HuH-7.5 (cell line): ENCODE data around the gene FOXN4.

ENCODE experiments used
- DNase-seq: peaks from one replicate; pipeline ENCODE4 v3.0.0; 2011; ENCODE audit warnings: low spot score

FOXN4 gene

DNA sequence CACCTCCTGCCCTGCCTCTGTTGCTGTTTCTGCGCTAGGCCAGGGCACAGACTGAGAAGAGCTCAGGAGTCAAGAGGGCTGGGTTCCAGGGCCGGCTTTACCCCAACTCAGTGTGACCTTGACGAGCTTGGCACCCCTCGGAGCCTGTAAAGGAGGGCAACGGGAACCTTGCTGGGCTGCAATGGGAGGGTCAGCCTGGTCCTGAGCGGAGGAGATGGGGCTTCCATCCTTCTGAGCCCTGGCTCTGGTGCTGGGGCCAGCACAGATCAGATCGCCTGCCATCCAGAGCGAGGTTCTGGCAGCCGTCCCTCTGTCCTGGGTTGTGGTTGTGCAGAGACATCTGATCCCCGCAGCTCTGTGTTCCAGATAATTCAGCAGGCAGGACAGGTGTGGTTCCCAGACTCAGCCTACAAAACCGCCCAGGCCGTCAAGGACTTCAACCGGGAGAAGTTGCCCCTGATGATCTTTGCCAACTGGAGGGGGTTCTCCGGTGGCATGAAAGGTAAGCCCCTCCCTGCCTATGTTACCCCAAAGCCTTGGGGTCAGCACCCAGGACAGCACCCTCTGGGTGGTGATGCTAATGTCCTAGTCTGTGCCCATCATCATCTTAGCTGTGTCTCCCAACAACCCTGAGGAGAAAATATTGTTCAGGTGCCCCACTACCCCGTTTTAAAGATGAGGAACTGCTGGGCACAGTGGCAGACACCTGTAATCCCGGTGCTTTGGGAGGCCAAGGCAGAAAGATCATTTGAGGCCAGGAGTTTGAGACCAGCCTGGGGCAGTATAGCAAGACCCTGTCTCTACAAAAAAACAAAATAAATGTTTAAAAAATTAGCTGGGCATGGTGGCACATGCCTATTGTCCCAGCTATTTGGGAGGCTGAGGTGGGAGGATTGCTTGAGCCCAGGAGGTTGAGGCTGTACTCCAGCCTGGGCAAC lies 50.2 kb downstream of the FOXN4 start:
- DNase-seq = no peak

DNA sequence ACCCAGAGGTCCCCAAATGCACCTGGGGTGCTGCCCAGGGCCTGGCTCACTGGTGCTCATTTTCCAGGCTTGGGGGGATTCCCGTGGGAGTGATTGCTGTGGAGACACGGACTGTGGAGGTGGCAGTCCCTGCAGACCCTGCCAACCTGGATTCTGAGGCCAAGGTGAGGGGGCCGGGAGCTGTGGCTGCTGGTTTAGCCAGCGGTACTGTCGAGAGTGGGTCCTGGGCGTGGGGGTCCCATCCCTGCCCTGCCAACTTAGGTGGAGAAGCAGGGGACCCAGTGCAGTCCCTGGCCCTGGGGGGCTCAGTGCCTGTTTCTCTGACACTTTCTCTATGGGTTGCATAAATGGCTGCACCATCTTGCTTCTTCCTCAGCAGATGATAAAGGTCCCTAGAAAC lies 50.9 kb downstream of the FOXN4 start:
- no peak for DNase-seq

DNA sequence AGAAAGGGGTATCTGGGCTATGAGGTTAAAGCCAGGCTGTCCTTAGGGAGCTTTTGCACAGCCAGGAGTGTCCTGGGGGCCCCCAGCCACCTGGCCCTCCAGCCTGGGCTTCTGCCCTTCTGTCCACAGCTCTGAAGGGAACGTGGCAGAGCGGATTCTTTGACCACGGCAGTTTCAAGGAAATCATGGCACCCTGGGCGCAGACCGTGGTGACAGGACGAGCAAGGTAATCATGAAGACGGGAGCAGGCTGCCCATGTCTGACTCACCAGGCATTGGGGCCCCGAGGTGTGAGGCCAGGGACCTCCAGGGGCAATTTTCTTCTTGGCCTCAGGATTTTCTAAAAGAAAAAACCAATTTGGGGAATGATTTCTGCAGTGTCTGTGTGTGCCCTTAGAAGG lies 53.1 kb downstream of the FOXN4 start:
- DNase-seq = no peak

DNA sequence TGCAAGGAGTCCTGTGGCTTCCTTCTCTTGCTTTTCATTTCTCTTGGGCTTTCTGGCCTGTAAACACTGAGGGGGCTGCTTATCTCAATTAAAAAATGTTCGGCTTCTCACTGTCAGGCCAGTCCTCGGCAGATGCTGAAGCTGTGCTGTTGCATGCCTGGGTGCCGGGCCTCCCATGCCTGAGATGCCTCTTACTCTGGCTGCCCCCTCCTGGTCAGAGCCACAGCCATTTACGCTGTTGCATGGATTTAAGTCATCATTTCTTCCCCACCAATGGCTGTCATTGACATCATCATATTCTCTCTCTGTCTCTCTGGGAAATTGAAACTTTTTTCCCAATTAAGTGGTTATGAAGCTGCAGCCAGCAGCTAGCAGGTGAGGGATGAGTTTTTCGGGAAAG lies 53.7 kb downstream of the FOXN4 start:
- DNase-seq = no peak

DNA sequence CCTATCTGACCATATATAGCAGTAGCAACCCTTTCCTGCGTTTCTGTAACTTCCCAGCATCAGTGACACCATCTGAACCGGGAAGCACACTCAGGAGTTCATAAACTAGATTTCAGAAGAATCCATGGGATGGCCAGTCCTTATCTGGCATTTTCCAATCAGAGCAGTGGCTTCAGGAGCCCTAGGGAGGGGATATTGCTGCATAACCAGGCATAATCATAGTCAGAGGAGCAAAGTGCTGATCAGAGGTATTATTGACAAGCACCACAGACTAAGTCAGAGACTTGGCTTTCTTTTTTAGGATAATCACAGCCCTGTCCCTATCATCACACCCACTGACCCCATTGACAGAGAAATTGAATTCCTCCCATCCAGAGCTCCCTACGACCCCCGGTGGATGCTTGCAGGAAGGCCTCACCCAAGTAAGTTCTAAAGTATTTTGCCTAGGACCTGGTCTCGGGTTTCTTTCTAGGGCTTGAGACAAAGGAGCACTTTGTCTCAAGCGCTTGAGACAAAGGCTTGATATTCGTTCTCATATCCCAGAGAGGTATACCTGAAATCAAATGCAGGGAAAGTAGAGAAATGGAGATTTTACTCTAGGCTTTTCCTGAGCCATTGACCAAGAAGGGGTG lies 55.1 kb downstream of the FOXN4 start:
- DNase-seq = no peak

DNA sequence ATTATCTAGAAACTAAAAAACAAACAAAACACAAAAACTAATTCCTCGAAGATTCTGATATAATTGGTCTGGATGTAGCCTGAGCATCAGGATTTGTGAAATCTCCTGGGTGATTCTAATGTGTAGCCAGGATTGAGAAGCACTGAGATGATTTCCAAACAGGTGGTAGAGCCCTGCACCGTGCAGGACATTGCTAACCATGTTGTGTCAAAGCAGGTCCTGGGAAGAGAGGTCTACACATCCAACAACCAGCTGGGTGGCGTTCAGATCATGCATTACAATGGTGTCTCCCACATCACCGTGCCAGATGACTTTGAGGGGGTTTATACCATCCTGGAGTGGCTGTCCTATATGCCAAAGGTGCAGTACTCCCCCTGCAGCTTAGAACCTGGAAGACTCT lies 56.3 kb downstream of the FOXN4 start:
- DNase-seq = no peak

DNA sequence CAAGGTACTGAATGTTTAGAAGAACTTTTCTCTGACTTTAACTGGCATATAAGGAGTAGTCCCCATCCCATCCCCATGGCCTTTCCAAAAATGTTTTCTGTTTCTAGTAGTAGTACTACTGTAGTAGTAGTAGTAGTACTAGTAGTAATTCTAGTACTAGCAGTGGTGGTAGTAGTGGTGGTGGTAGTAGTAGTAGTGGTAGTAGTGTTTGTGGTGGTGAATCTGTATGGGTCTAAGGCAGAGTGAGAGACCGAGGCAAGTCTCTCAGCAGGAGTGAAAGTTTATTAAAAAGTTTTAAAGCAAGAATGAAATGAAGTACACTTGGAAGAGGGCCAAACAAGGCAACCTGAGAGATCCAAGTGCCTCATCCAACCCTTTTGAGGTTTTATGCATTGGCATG lies 58.6 kb downstream of the FOXN4 start:
- no peak for DNase-seq

DNA sequence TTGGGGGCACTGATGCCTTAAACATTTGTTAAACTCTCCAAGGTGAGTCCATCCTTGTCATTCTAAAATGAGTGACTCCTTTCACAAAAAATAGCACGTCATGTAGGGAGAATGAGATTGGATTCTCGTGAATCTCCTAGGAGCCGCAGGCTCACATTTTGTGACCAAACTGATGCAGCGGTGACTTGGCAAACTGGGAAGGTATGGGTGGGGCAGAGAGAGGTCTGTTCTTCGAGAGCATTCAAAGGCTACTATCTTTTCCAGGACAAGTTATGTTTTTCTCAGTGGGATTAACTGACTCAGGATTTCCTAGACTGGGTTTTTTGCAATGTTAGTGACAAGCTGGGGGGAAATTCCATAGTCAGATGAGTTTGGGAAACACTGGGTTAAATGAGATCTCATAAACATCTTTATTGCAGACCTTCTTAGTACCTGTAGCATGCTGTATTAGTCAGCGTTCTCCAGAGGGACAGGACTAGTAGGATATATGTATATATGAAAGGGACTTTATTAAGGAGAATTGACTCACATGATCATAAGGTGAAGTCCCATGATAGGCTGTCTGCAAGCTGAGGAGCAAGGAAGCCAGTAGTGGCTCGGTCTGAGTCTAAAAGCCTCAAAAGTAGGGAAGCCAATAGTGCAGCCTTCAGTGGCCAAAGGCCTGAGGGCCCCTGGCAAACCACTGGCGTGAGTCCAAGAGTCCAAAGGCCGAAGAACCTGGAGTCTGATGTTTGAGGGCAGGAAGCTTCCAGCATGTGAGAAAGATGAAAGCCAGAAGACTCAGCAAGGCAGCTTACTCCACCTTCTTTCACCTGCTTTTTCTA lies 61.0 kb downstream of the FOXN4 start:
- DNase-seq = no peak

DNA sequence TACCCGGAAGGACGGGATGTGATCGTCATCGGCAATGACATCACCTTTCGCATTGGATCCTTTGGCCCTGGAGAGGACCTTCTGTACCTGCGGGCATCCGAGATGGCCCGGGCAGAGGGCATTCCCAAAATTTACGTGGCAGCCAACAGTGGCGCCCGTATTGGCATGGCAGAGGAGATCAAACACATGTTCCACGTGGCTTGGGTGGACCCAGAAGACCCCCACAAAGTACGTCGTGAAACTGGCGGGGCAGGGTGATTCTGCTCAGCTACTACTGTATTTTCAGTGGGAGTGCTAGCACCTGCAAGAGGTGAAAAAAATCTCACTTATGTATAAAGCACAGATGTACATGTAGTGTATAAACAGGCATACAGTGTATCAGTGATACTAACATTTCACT lies 62.9 kb downstream of the FOXN4 start:
- no peak for DNase-seq

DNA sequence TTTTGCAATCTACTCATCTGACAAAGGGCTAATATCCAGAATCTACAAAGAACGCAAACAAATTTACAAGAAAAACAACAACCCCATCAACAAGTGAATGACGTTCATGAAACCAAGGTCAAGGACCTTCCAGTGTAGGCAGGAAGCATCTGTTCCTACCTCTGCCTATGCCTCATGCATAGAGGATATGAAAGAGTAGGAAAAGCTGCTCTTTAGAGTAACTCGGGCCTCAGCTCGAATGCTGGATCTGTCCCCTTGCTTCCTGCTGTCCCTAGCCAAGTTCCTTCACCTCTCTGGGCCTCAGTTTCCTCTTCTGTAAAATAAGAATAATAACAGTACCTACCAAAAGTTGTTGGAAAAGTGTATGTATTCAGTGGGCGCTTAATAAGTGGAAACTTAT lies 65.0 kb downstream of the FOXN4 start:
- no peak for DNase-seq

DNA sequence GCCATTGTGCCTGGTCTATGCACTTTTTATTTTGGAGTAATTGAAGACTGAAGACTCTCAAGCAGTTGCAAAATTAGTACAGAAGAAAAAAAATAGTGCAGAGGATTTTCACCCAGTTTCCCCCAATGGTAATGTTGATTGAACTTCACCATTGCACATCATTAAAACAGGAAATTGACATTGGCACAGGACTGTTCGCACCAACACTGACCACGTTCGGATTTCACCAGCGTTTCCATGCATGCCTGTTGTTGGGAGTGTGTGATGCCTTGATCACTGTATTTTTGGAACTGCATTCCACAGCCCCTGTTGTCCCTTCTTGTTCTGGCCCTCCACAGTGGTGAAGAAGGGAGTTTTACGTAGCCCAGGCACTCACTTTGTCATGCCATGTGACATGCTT lies 67.1 kb downstream of the FOXN4 start:
- DNase-seq = no peak

DNA sequence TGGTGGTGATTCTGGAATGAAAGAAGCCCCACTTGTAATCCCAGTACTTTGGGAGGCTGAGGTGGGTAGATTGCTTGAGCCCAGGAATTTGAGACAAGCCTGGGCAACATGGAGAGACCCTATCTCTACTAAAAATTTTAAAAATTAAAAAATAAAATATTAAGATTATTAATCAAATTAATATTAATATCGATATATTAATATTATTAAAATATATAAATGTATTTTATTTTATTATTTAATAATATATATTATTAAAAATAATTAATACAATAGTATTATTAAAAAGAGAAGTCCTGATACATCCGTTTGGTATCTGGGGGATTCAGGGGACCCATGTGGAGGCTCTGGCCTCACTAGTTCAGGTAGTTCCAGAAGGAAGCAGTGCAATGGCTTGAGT lies 68.7 kb downstream of the FOXN4 start:
- no peak for DNase-seq

DNA sequence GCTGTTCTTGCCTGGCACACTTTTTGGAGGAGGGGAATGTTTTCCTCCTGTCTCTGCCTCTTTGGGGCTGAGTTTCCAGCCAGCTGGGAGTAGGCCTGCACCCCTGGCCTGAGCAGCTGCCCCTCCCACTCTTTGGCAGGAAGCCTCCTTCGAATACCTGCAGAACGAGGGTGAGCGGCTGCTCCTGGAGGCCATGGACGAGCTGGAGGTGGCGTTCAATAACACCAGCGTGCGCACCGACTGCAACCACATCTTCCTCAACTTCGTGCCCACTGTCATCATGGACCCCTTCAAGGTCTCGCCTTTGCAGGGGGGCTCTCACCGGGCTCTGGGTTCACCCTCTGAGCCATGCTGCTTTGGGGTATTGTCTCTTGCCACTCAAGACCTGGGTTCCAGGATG lies 69.4 kb downstream of the FOXN4 start:
- no peak for DNase-seq

DNA sequence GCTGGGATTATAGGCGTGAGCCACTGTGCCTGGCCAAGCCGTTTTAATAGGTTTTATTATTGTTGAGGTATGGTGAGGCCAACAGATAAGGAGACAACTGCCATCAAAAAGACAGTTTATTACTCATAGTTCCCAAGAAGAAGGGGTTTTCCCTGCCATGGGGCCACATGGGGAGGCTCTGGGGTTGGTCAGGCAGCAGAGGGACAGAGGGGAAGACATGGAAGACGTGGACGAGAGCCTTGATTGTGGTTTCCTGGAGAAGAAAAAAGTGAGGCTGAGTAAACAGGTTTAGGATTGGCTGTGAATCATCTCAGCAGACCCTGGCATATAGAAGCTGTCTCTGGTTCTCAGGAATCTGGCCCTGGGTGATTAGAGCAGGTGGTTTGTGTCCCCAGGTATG lies 69.9 kb downstream of the FOXN4 start:
- no peak for DNase-seq

DNA sequence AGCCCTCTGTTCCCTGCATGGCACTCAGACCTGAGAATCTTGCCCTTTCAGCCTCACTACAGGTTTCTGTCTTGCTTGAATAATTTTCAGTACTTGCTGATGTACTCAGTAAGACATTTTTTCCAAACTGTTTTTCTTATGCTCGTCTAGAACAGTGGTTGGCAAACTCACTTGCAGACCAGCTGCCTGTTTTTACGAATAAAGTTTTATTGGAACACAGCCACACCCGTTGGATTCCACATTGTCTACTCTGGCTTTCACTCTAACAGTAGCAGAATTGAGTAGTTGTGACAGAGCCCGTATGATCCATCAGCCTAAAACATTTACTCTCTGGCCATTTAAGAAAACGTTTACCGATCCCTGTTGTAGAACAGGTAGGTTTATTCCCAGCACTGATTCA lies 72.8 kb downstream of the FOXN4 start:
- DNase-seq = no peak

DNA sequence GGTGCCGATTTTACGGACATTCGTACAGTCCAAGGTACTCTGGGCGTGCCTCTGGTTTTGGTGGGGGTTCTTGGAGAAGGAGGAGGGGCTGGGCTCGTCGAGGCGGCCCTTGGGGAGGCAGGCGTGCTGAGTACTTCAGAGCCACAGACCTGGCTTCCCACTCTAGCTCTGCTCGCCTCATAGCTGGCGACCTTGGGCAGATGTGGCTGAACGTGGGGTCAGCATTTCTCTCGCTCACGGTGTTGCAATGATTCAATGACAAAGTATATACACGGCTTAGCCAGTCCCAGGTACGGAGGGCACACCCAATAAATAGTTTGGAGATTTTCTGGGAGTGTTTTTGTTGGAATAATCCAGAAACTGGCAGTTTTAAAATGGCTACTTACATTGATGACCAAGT lies 75.1 kb downstream of the FOXN4 start:
- DNase-seq = no peak

DNA sequence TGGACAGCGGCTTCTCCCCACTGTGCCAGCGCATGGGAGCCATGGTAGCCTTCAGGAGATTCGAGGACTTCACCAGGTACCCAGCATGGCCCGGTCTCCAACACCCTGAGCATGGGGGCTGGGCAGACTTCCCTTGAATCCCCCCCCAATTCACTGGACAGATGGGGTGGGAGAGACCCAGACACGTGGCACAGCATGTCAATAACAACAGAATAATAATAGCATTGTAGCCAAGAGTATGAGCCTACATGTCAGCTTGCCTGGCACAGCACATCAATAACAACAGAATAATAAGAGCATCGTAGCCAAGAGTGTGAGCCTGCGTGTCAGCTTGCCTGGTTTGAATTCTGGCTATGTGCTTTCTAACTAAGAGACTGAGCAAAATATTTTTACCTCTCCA lies 76.4 kb downstream of the FOXN4 start:
- DNase-seq = no peak

DNA sequence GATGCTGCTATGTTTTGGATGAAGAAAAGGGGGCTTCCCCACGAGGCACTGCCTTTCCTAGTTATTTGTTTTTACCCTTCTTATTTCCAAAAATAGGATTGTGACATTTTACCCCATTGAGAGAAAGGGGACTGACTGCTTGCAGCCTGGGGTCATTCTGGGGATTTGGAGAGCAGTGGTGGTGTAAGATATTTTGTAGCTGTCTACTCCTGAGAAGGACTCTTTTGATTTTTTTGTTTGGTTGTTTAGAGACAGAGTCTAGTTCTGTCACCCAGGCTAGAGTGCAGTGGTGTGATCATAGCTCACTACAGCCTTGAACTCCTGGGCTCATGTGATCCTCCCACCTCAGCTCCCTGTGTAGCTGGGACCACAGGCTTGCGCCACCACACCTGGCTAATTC lies 78.9 kb downstream of the FOXN4 start:
- no peak for DNase-seq

DNA sequence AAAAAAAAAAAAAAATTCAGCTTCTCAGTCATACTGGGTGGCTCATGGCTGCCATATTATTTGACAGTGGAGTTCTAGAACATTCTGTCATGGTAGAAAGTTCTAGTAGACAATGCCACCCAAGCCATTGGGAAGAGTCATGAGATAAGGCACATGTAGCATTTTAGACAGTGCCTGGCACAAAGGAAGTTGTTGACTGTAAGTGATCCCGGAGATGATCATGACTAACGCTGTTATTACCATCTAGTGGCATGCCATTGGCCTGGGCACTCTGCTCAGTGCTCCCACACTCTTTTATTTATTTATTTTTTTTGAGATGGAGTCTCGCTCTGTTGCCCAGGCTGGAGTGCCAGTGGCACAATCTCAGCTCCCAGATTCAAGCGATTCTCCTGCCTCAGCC lies 80.4 kb downstream of the FOXN4 start:
- DNase-seq = no peak
